ENCODE measurements around the gene TBC1D22A. TPM values are rescaled to one million over a fixed set of nuclear protein-coding genes. Genes with fewer than 3 reads are reported as not detected.

TBC1D22A gene
- total RNA-seq, 1 experiment from 2014 or later = 20.9 TPM

- TF ChIP-seq ZNF274 (IDR thresholded peaks at IDR 0.05; ENCODE audit: low read depth, low read length) = no peak
- TF ChIP-seq REST (IDR thresholded peaks at IDR 0.05; ENCODE audit: low read depth) = no peak
- TF ChIP-seq CBX3 (IDR thresholded peaks at IDR 0.05; ENCODE audit: low read depth) = no peak
- no peak for TF ChIP-seq FOSL1 (IDR thresholded peaks at IDR 0.05; ENCODE audit: low read depth)
- no peak for TF ChIP-seq ELF1 (IDR thresholded peaks at IDR 0.05; ENCODE audit: borderline replicate concordance, low read depth)
- TF ChIP-seq MAX (IDR thresholded peaks at IDR 0.05) = no peak
- no peak for TF ChIP-seq ATF3 (IDR thresholded peaks at IDR 0.05)
- TF ChIP-seq ZBTB33 (IDR thresholded peaks at IDR 0.05; ENCODE audit: extremely low read depth, insufficient replicate concordance, low read length) = no peak
- TF ChIP-seq CTCF (IDR thresholded peaks at IDR 0.05 in 2 of 3, conservative IDR thresholded peaks at IDR 0.05 in 1 of 3; ENCODE audit: borderline replicate concordance in 1 of 3, insufficient read depth in 1 of 3, low read depth in 2 of 3, low read length in 2 of 3) = no peak
- TF ChIP-seq CEBPB (IDR thresholded peaks at IDR 0.05; ENCODE audit: low read depth) = no peak
- no peak for TF ChIP-seq SIN3A (IDR thresholded peaks at IDR 0.05; ENCODE audit: low read depth)
- no peak for TF ChIP-seq SP1 (IDR thresholded peaks at IDR 0.05; ENCODE audit: low read depth)
- no peak for TF ChIP-seq EZH2 (IDR thresholded peaks at IDR 0.05)
- no peak for TF ChIP-seq ZFX (IDR thresholded peaks at IDR 0.05)
- TF ChIP-seq EZH2phosphoT487 (IDR thresholded peaks at IDR 0.05; ENCODE audit: borderline replicate concordance) = no peak
- TF ChIP-seq EGR1 (IDR thresholded peaks at IDR 0.05; ENCODE audit: low read depth) = no peak
- TF ChIP-seq TCF7L2 (IDR thresholded peaks at IDR 0.05; ENCODE audit: borderline replicate concordance, extremely low read depth, insufficient read depth, insufficient read length) = no peak
- no peak for TF ChIP-seq SRF (IDR thresholded peaks at IDR 0.05; ENCODE audit: low read depth)
- ATAC-seq = no peak
- H3K9me2 ChIP-seq (ENCODE audit: insufficient read depth) = no peaks in the 10 kb centered on the region
- CTCF ChIA-PET = no interaction called here
- H3K4me1 ChIP-seq (ENCODE audit: control insufficient read depth in 1 of 2, insufficient read depth in 2 of 2, low read length in 2 of 2) = no peaks in the 10 kb centered on the region
- H3K79me2 ChIP-seq (ENCODE audit: insufficient read depth, low read length) = no peaks in the 10 kb centered on the region
- RAD21 ChIA-PET (ENCODE audit: low non-redundant PET in 1 of 2, low total read pairs in 2 of 2, uncharacterized antibody in 2 of 2, unreplicated experiment in 2 of 2) = no interaction called here
- H2AFZ ChIP-seq (ENCODE audit: low read depth, low read length, poor library complexity, severe bottlenecking) = no peak overlapping the region
- BruUV-seq (replicated peaks) = no TSS peak
- no peak for DNase-seq (ENCODE audit: low read depth, low spot score)
- intact Hi-C loops (cut with micrococcal nuclease) = no loop called here
- POLR2A ChIA-PET = no interaction called here
- peaks cover 0 to 3% of the 10 kb centered on the region in 2 experiments; a peak in 1 of 4 replicates for H3K36me3 ChIP-seq (ENCODE audit: control insufficient read depth in 1 of 2, insufficient read depth in 2 of 2, low read length in 2 of 2)
- H3K27ac ChIP-seq (ENCODE audit: low read depth, low read length) = no peak overlapping the region
- no peaks in the 10 kb centered on the region for H3K9me3 ChIP-seq (ENCODE audit: control insufficient read depth in 1 of 2, insufficient read depth in 1 of 2, low read depth in 1 of 2, low read length in 2 of 2)
- H3K4me3 ChIP-seq (replicated peaks in 1 of 2; ENCODE audit: low read depth in 1 of 2, low read length in 2 of 2) = no peak overlapping the region
- H3K4me2 ChIP-seq (ENCODE audit: low read length) = no peak overlapping the region
- no peaks in the 10 kb centered on the region for H4K20me1 ChIP-seq (ENCODE audit: insufficient read depth)
- no peak overlapping the region for H3K9ac ChIP-seq (ENCODE audit: low read length)
- H3K27me3 ChIP-seq (ENCODE audit: insufficient read depth, low read length) = no peaks in the 10 kb centered on the region
Measured at GRCh38 chr22:46894081-46894671, 131.7 kb downstream of the TBC1D22A start.
